ENCODE results near the gene CASZ1.

The CASZ1 gene

GRCh38 chr1:10670190-10670589, 126.3 kb downstream of the CASZ1 start:
- DNase-seq (ENCODE audit: low read depth) = no peak

GRCh38 chr1:10669570-10669969, 126.9 kb downstream of the CASZ1 start:
- no peak for DNase-seq (ENCODE audit: low read depth)

- no peak for DNase-seq (ENCODE audit: low read depth)
These were observed 128.3 kb downstream of the CASZ1 start for GRCh38 chr1:10667861-10668761.

- no peak for DNase-seq (ENCODE audit: low read depth)
These were observed 130.3 kb downstream of the CASZ1 start for GRCh38 chr1:10665930-10666850.

GRCh38 chr1:10665226-10665625, 131.2 kb downstream of the CASZ1 start:
- DNase-seq (ENCODE audit: low read depth) = no peak

GRCh38 chr1:10664251-10664650, 132.2 kb downstream of the CASZ1 start:
- DNase-seq (ENCODE audit: low read depth) = no peak

- DNase-seq (ENCODE audit: low read depth) = no peak
These were observed 132.8 kb downstream of the CASZ1 start for GRCh38 chr1:10663678-10664035.

GRCh38 chr1:10662824-10663677, 133.4 kb downstream of the CASZ1 start:
- no peak for DNase-seq (ENCODE audit: low read depth)

GRCh38 chr1:10662090-10662688, 134.3 kb downstream of the CASZ1 start:
- DNase-seq (ENCODE audit: low read depth) = no peak

GRCh38 chr1:10661453-10661852, 135.0 kb downstream of the CASZ1 start:
- no peak for DNase-seq (ENCODE audit: low read depth)

GRCh38 chr1:10659646-10660540, 136.6 kb downstream of the CASZ1 start:
- DNase-seq (ENCODE audit: low read depth) = no peak

GRCh38 chr1:10659218-10659617, 137.2 kb downstream of the CASZ1 start:
- no peak for DNase-seq (ENCODE audit: low read depth)

GRCh38 chr1:10658396-10659066, 137.9 kb downstream of the CASZ1 start:
- DNase-seq (ENCODE audit: low read depth) = no peak

GRCh38 chr1:10657088-10657847, 139.2 kb downstream of the CASZ1 start:
- DNase-seq (ENCODE audit: low read depth) = no peak

GRCh38 chr1:10656431-10656830, 140.0 kb downstream of the CASZ1 start:
- DNase-seq (ENCODE audit: low read depth) = no peak

GRCh38 chr1:10655002-10655401, 141.4 kb downstream of the CASZ1 start:
- no peak for DNase-seq (ENCODE audit: low read depth)

- DNase-seq (ENCODE audit: low read depth) = no peak
These were observed 142.9 kb downstream of the CASZ1 start for GRCh38 chr1:10653370-10654125.

- DNase-seq (ENCODE audit: low read depth) = no peak
These were observed 143.8 kb downstream of the CASZ1 start for GRCh38 chr1:10652626-10653025.
